Activated CD8-positive, alpha-beta T cell treated with anti-CD3 and anti-CD28 coated beads for 36 hours (primary cell): ENCODE measurements around the gene SH3BP1. TPM values are rescaled to one million over a fixed set of nuclear protein-coding genes. Genes with fewer than 3 reads are reported as not detected.

Experiments used
- ATAC-seq: fragments of 200-7000 bp; cut with Tn5 transposase; one replicate; pipeline ENCODE4 v1.10.0; 2021; ENCODE audit warnings: mild to moderate bottlenecking, moderate library complexity
- CTCF ChIA-PET: fragments of 350-600 bp; sonication (Branson Sonifier 250); formaldehyde crosslinking; loops from one replicate; lab custom pipeline; 2021; ENCODE audit warnings: antibody characterized with exemption; lab: Charles Lee
- POLR2A ChIA-PET: fragments of 350-600 bp; sonication (Branson Sonifier 250); formaldehyde crosslinking; loops from one replicate; lab custom pipeline; 2021; ENCODE audit warnings: antibody characterized with exemption; lab: Charles Lee
- DNase-seq: peaks from one replicate; pipeline ENCODE4 v3.0.0-alpha.2; 2020
- H3K27ac Mint-ChIP-seq: one replicate; pipeline ENCODE4 v1.8.0; 2021; ENCODE audit warnings: mild to moderate bottlenecking, mixed read lengths
- H3K27me3 Mint-ChIP-seq: one replicate; pipeline ENCODE4 v1.8.0; 2021; ENCODE audit warnings: mixed read lengths
- H3K36me3 Mint-ChIP-seq: one replicate; pipeline ENCODE4 v1.8.0; 2021; ENCODE audit warnings: low read depth, mixed read lengths
- H3K4me1 Mint-ChIP-seq: one replicate; pipeline ENCODE4 v1.8.0; 2021; ENCODE audit warnings: low read depth, mixed read lengths
- H3K4me3 Mint-ChIP-seq: one replicate; pipeline ENCODE4 v1.8.0; 2021; ENCODE audit warnings: mild to moderate bottlenecking, moderate library complexity, mixed read lengths
- H3K9me3 Mint-ChIP-seq: one replicate; pipeline ENCODE4 v1.8.0; 2021; ENCODE audit warnings: mixed read lengths
- CTCF ChIP-seq: fragments of 200-600 bp; IDR thresholded peaks from one replicate; pipeline ENCODE4 v1.8.0; 2022; ENCODE audit warnings: antibody characterized with exemption, mild to moderate bottlenecking
- intact Hi-C: fragments of 100-400 bp; cut with micrococcal nuclease; formaldehyde crosslinking; loops from one replicate; pipeline ENCODE4 v1.10.0; 2022
- total RNA-seq, 2 experiments: library from RNA; stranded (reverse); gene quantifications; one replicate each; pipeline ENCODE4 v1.2.3, GENCODE V29; 2021

Gene SH3BP1
- total RNA-seq, 2 experiments from 2014 or later = 122 to 128 TPM

DNA sequence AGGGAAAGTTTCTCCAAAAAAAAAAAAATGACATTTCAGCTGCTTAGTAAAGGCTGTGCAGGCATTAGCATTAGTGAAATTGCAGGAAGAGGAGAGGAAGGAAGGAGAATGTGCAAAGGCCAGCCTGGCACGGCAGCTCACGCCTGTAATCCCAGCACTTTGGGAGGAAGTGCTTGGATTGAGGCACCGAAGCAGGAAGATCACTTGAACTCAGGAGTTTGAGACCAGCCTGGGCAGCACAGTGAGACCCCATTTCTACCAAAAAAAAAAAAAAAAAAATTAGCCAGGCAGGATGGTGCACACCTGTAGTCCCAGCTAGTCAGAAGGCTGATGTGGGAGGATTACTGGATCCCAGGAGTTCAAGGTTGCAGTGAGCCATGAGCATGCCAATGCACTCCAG is 65.2 kb downstream of the SH3BP1 start:
- Mint-ChIP-seq H3K4me1 (no peaks in the 10 kb centered on the region), H3K27me3 (no peaks in the 10 kb centered on the region), H3K9me3 (no peaks in the 10 kb centered on the region), H3K4me3 (no peak overlapping the region), H3K36me3 (peaks cover 8% of the 10 kb centered on the region), H3K27ac (no peak overlapping the region)
- no peak for ATAC-seq
- intact Hi-C loops = no loop called here
- no peak for DNase-seq
- ChIA-PET CTCF (no interaction called here), POLR2A (interaction anchor here (0.7 kb wide), 1 partner anchor 18 kb away, joined by 3 read pairs; the partner anchor contains the start of gene NOL12)
- TF ChIP-seq CTCF = no peak

GRCh38 chr22:37705205-37705604 is 65.7 kb downstream of the SH3BP1 start:
- peaks cover 8% of the 10 kb centered on the region for H3K36me3 Mint-ChIP-seq
- intact Hi-C loops = no loop called here
- no peak overlapping the region for H3K4me3 Mint-ChIP-seq
- H3K4me1 Mint-ChIP-seq = no peaks in the 10 kb centered on the region
- DNase-seq (no peak), ATAC-seq (no peak)
- CTCF ChIA-PET = no interaction called here
- no peak for TF ChIP-seq CTCF
- no peak overlapping the region for H3K27ac Mint-ChIP-seq
- H3K27me3 Mint-ChIP-seq = no peaks in the 10 kb centered on the region
- no peaks in the 10 kb centered on the region for H3K9me3 Mint-ChIP-seq
- POLR2A ChIA-PET = no interaction called here

Other genes starting within 250 kb of the SH3BP1 start
- gene ELFN2, start 212.2 kb upstream of the SH3BP1 start, total RNA-seq = under 1 TPM; 0.51 to 0.52 TPM
- gene MFNG, start 153.3 kb upstream of the SH3BP1 start, total RNA-seq = 100 to 1,000 TPM; 155 to 160 TPM
- under 1 TPM; 0.09 to 0.18 TPM for gene CARD10, start 120.3 kb upstream of the SH3BP1 start, total RNA-seq
- under 1 TPM; 0.59 to 0.72 TPM for gene CDC42EP1, start 79.2 kb upstream of the SH3BP1 start, total RNA-seq
- gene LGALS2, start 59.6 kb upstream of the SH3BP1 start, total RNA-seq = not detected
- gene GGA1, start 30.8 kb upstream of the SH3BP1 start, total RNA-seq = 10 to 100 TPM; 59.7 to 62.8 TPM
- 10 to 100 TPM; 51.3 to 51.5 TPM for gene PDXP, start 19.1 kb downstream of the SH3BP1 start, total RNA-seq
- 100 to 1,000 TPM; 247 to 261 TPM for gene LGALS1, start 36.0 kb downstream of the SH3BP1 start, total RNA-seq
- gene NOL12, start 46.7 kb downstream of the SH3BP1 start, total RNA-seq = 10 to 100 TPM; 36.8 to 38.8 TPM
- gene TRIOBP, start 57.4 kb downstream of the SH3BP1 start, total RNA-seq = 10 to 100 TPM; 17.8 to 20.7 TPM
- gene GCAT, start 168.3 kb downstream of the SH3BP1 start, total RNA-seq = 10 to 100 TPM; 19.0 to 20.4 TPM
- not detected for gene GALR3, start 183.7 kb downstream of the SH3BP1 start, total RNA-seq
- 10 to 100 TPM; 17.2 to 17.5 TPM for gene ANKRD54, start 204.7 kb downstream of the SH3BP1 start, total RNA-seq
- gene EIF3L, start 209.8 kb downstream of the SH3BP1 start, total RNA-seq = 100 to 1,000 TPM; 687 to 694 TPM